Measurements from ENCODE around the gene RETREG3.

GRCh38 chr17:42623732-42624596, 14.8 kb upstream of the RETREG3 start:
- TF ChIP-seq GATA2 (IDR thresholded peaks at IDR 0.05; ENCODE audit: low read depth, low read length): no peak
- TF ChIP-seq GATA3 (IDR thresholded peaks at IDR 0.05; ENCODE audit: low read depth, low read length): no peak

Data from SH-SY5Y (cell line).